Trophoblast cell (in vitro differentiated cells and primary cell): ENCODE results near the gene TUB.
A peak's percentile ranks its signal among the peaks of the same experiment; 100 is the strongest.

ENCODE experiments used
- DNase-seq, 2 donors: peaks; one replicate each; pipeline ENCODE4 v3.0.0-alpha.2; 2016
- H2AFZ ChIP-seq: 2 replicates; pipeline ENCODE4 v1.6.1; 2013; ENCODE audit warnings: low read length, moderate library complexity, mild to moderate bottlenecking; ENCODE audit not compliant: insufficient read depth, poor library complexity
- H2AK5ac ChIP-seq: 2 replicates; pipeline ENCODE4 v1.6.1; 2013; ENCODE audit warnings: mild to moderate bottlenecking, low read length
- H2BK120ac ChIP-seq: 2 replicates; pipeline ENCODE4 v1.6.1; 2013; ENCODE audit warnings: low read length, mild to moderate bottlenecking, moderate library complexity; ENCODE audit not compliant: insufficient read depth, poor library complexity
- H2BK12ac ChIP-seq: 2 replicates; pipeline ENCODE4 v1.6.1; 2013; ENCODE audit warnings: mild to moderate bottlenecking, low read length, moderate library complexity
- H2BK5ac ChIP-seq: 2 replicates; pipeline ENCODE4 v1.6.1; 2013; ENCODE audit warnings: low read length, low read depth, moderate library complexity, mild to moderate bottlenecking; ENCODE audit not compliant: poor library complexity
- H3K14ac ChIP-seq: 2 replicates; pipeline ENCODE4 v1.6.1; 2013; ENCODE audit warnings: mild to moderate bottlenecking, low read length
- H3K18ac ChIP-seq: 2 replicates; pipeline ENCODE4 v1.6.1; 2013; ENCODE audit warnings: mild to moderate bottlenecking, low read length
- H3K23ac ChIP-seq: 2 replicates; pipeline ENCODE4 v1.6.1; 2013; ENCODE audit warnings: low read length
- H3K27ac ChIP-seq: 2 replicates; pipeline ENCODE4 v1.5.1; 2013; ENCODE audit warnings: low read depth, mild to moderate bottlenecking, inconsistent platforms, low read length, moderate library complexity
- H3K27me3 ChIP-seq: 2 replicates; pipeline ENCODE4 v1.6.1; 2013; ENCODE audit warnings: inconsistent platforms, mild to moderate bottlenecking, low read length, moderate library complexity; ENCODE audit not compliant: insufficient read depth
- H3K36me3 ChIP-seq, 2 experiments: 1 replicate in 1 of 2; 2 replicates in 1 of 2; pipeline ENCODE4 v1.6.1; 2013; ENCODE audit warnings: low read length in 2 of 2, mild to moderate bottlenecking in 2 of 2, moderate library complexity in 1 of 2; ENCODE audit not compliant: insufficient read depth in 2 of 2, control insufficient read depth in 1 of 2
- H3K4ac ChIP-seq: 2 replicates; pipeline ENCODE4 v1.6.1; 2013; ENCODE audit warnings: low read depth, mild to moderate bottlenecking, low read length, moderate library complexity
- H3K4me1 ChIP-seq, 2 experiments: 1 replicate in 1 of 2; 2 replicates in 1 of 2; pipeline ENCODE4 v1.6.1; 2013; ENCODE audit warnings: low read length in 2 of 2, mild to moderate bottlenecking in 2 of 2, moderate library complexity in 1 of 2; ENCODE audit not compliant: insufficient read depth in 2 of 2, control insufficient read depth in 1 of 2
- H3K4me2 ChIP-seq: 2 replicates; pipeline ENCODE4 v1.6.1; 2013; ENCODE audit warnings: inconsistent platforms, mild to moderate bottlenecking, low read length, moderate library complexity
- H3K4me3 ChIP-seq: 2 replicates; pipeline ENCODE4 v1.5.1; 2013; ENCODE audit warnings: mild to moderate bottlenecking, low read depth, low read length, inconsistent platforms
- H3K79me1 ChIP-seq: one replicate; pipeline ENCODE4 v1.6.1; 2013; ENCODE audit warnings: low read length
- H3K79me2 ChIP-seq: 2 replicates; pipeline ENCODE4 v1.6.1; 2013; ENCODE audit warnings: low read length, mild to moderate bottlenecking; ENCODE audit not compliant: control insufficient read depth, insufficient read depth, poor library complexity
- H3K9ac ChIP-seq: 2 replicates; pipeline ENCODE4 v1.6.1; 2013; ENCODE audit warnings: mild to moderate bottlenecking, low read length
- H3K9me3 ChIP-seq: 2 replicates; pipeline ENCODE4 v1.6.1; 2013; ENCODE audit warnings: low read depth, mild to moderate bottlenecking, control low read depth, inconsistent platforms, low read length; ENCODE audit not compliant: insufficient read depth
- H4K12ac ChIP-seq: 2 replicates; pipeline ENCODE4 v1.6.1; 2013; ENCODE audit warnings: low read depth, mild to moderate bottlenecking, low read length, moderate library complexity
- H4K8ac ChIP-seq: 2 replicates; pipeline ENCODE4 v1.6.1; 2013; ENCODE audit warnings: low read depth, mild to moderate bottlenecking, low read length, moderate library complexity
- H4K91ac ChIP-seq: one replicate; pipeline ENCODE4 v1.6.1; 2013; ENCODE audit warnings: low read depth, mild to moderate bottlenecking, low read length, moderate library complexity
- WGBS: extraction: QIAGEN DNeasy Blood & Tissue Kit; methylation state at CpG from one replicate; pipeline ENCODE4 v1.1.7; 2013; ENCODE audit warnings: missing lambda C conversion rate; ENCODE audit not compliant: insufficient read length, insufficient coverage; ENCODE audit errors: extremely low coverage; 5-methylcytosine and 5-hydroxymethylcytosine counted together

Gene TUB

GRCh38 chr11:8091721-8092120 lies 10.7 kb downstream of the TUB start:
- Histone ChIP-seq H2AK5ac (no peak overlapping the region), H2BK120ac (no peak overlapping the region), H3K18ac (no peak overlapping the region), H3K4me3 (no peak overlapping the region), H3K4ac (no peak overlapping the region), H4K12ac (no peak overlapping the region), H2AFZ (no peak overlapping the region), H3K23ac (no peak overlapping the region), H3K79me2 (no peaks in the 10 kb centered on the region), H4K8ac (no peak overlapping the region), H4K91ac (no peak overlapping the region), H3K4me1 (no peaks in the 10 kb centered on the region), H3K4me2 (no peak overlapping the region), H3K27ac (no peak overlapping the region), H2BK12ac (no peak overlapping the region), H3K9me3 (no peaks in the 10 kb centered on the region), H3K9ac (no peak overlapping the region), H3K79me1 (no peaks in the 10 kb centered on the region), H3K36me3 (peaks cover 8 to 10% of the 10 kb centered on the region in 2 experiments), H2BK5ac (no peak overlapping the region), H3K14ac (no peak overlapping the region), H3K27me3 (no peaks in the 10 kb centered on the region)
- WGBS = no CpG with 5 or more reads among the region's 5 CpGs
- DNase-seq = no peak

- H3K4me1 ChIP-seq = no peaks in the 10 kb centered on the region
- H3K9me3 ChIP-seq = no peaks in the 10 kb centered on the region
- H2AFZ ChIP-seq = no peak overlapping the region
- no peak overlapping the region for H2BK5ac ChIP-seq
- no peak overlapping the region for H2BK12ac ChIP-seq
- no peaks in the 10 kb centered on the region for H3K79me2 ChIP-seq
- no peak overlapping the region for H3K9ac ChIP-seq
- H3K4me2 ChIP-seq = no peak overlapping the region
- no peak overlapping the region for H3K23ac ChIP-seq
- WGBS = no CpG with 5 or more reads among the region's 11 CpGs
- H3K27me3 ChIP-seq = no peaks in the 10 kb centered on the region
- no peak overlapping the region for H3K27ac ChIP-seq
- no peak overlapping the region for H2BK120ac ChIP-seq
- H3K14ac ChIP-seq = no peak overlapping the region
- no peak overlapping the region for H4K91ac ChIP-seq
- H3K4ac ChIP-seq = no peak overlapping the region
- peak overlapping the region; percentile 24 for H4K8ac ChIP-seq
- H3K36me3 ChIP-seq = peaks cover 13 to 20% of the 10 kb centered on the region in 2 experiments
- H3K4me3 ChIP-seq = peak overlapping the region; percentile 55
- H3K18ac ChIP-seq = no peak overlapping the region
- no peak overlapping the region for H2AK5ac ChIP-seq
- peak; percentile 27 to 73 for DNase-seq
- no peaks in the 10 kb centered on the region for H3K79me1 ChIP-seq
- no peak overlapping the region for H4K12ac ChIP-seq
These were observed 11.8 kb downstream of the TUB start for GRCh38 chr11:8092587-8093424.

- no peak overlapping the region for H2BK12ac ChIP-seq
- H3K18ac ChIP-seq = no peak overlapping the region
- no peak overlapping the region for H2AK5ac ChIP-seq
- H3K79me1 ChIP-seq = no peaks in the 10 kb centered on the region
- H4K8ac ChIP-seq = no peak overlapping the region
- H3K23ac ChIP-seq = no peak overlapping the region
- H4K12ac ChIP-seq = no peak overlapping the region
- H4K91ac ChIP-seq = no peak overlapping the region
- no CpG with 5 or more reads among the region's 9 CpGs for WGBS
- no peak overlapping the region for H3K9ac ChIP-seq
- H3K4me2 ChIP-seq = no peak overlapping the region
- no peak overlapping the region for H3K27ac ChIP-seq
- no peak overlapping the region for H3K4ac ChIP-seq
- no peak overlapping the region for H3K14ac ChIP-seq
- H3K36me3 ChIP-seq = peaks cover 17 to 26% of the 10 kb centered on the region in 2 experiments
- no peak overlapping the region for H2BK5ac ChIP-seq
- DNase-seq = no peak
- no peak overlapping the region for H2BK120ac ChIP-seq
- no peaks in the 10 kb centered on the region for H3K79me2 ChIP-seq
- H2AFZ ChIP-seq = no peak overlapping the region
- H3K27me3 ChIP-seq = no peaks in the 10 kb centered on the region
- H3K4me1 ChIP-seq = no peaks in the 10 kb centered on the region
- H3K4me3 ChIP-seq = no peak overlapping the region
- no peaks in the 10 kb centered on the region for H3K9me3 ChIP-seq
These were observed 13.0 kb downstream of the TUB start for GRCh38 chr11:8093931-8094575.

GRCh38 chr11:8094656-8095055 lies 13.6 kb downstream of the TUB start:
- Histone ChIP-seq H3K36me3 (peaks cover 17 to 28% of the 10 kb centered on the region in 2 experiments), H3K79me2 (no peaks in the 10 kb centered on the region), H2AK5ac (no peak overlapping the region), H3K27ac (no peak overlapping the region), H3K23ac (no peak overlapping the region), H3K4me1 (no peaks in the 10 kb centered on the region), H3K4ac (no peak overlapping the region), H4K8ac (no peak overlapping the region), H3K18ac (no peak overlapping the region), H4K12ac (no peak overlapping the region), H3K9me3 (no peaks in the 10 kb centered on the region), H3K27me3 (no peaks in the 10 kb centered on the region), H2AFZ (no peak overlapping the region), H3K4me3 (no peak overlapping the region), H4K91ac (no peak overlapping the region), H3K9ac (no peak overlapping the region), H3K4me2 (no peak overlapping the region), H2BK5ac (no peak overlapping the region), H3K79me1 (no peaks in the 10 kb centered on the region), H3K14ac (no peak overlapping the region), H2BK12ac (no peak overlapping the region), H2BK120ac (no peak overlapping the region)
- no CpG with 5 or more reads among the region's 11 CpGs for WGBS
- no peak for DNase-seq
